GM12801 (cell line): ENCODE measurements around the gene SCFD2.

Experiments
- TF ChIP-seq, protein P1 (sequence below): IDR thresholded peaks from one replicate; pipeline ENCODE4 v1.5.1; 2011; ENCODE audit warnings: control low read depth; ENCODE audit not compliant: insufficient read length; ENCODE audit errors: extremely low read depth

SCFD2 gene

DNA sequence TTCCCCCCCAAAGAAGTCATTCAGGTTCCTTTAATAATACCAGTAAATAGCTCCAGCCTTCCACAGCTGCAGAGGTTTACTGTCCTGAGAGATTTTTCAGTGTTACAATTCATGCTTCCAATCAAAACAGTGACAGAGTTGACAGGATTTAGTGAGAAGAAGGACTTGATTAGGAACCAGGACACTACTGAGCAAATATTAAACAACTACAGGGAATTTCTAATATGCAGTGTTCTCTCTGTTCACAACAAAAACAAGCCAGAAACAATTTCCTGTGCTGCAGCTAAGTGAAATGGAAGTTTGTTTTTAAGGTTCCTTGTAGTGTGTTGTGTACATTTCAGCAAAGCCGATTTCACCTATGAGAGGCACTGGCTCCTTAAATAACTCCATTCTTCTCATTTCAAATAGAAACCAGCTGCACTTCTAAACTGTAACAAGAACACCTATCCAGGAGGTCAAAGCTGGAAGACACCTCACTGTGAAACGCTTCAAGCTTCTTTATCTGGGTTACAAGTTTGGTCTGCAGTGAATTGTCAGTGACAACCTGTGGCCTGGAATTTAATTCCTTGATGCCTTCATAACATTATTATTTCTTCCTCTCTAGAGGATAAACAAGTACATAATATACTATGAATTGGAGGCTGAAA, 354.5 kb downstream of the SCFD2 start:
- TF ChIP-seq, protein P1, sequence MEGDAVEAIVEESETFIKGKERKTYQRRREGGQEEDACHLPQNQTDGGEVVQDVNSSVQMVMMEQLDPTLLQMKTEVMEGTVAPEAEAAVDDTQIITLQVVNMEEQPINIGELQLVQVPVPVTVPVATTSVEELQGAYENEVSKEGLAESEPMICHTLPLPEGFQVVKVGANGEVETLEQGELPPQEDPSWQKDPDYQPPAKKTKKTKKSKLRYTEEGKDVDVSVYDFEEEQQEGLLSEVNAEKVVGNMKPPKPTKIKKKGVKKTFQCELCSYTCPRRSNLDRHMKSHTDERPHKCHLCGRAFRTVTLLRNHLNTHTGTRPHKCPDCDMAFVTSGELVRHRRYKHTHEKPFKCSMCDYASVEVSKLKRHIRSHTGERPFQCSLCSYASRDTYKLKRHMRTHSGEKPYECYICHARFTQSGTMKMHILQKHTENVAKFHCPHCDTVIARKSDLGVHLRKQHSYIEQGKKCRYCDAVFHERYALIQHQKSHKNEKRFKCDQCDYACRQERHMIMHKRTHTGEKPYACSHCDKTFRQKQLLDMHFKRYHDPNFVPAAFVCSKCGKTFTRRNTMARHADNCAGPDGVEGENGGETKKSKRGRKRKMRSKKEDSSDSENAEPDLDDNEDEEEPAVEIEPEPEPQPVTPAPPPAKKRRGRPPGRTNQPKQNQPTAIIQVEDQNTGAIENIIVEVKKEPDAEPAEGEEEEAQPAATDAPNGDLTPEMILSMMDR, result no peak

DNA sequence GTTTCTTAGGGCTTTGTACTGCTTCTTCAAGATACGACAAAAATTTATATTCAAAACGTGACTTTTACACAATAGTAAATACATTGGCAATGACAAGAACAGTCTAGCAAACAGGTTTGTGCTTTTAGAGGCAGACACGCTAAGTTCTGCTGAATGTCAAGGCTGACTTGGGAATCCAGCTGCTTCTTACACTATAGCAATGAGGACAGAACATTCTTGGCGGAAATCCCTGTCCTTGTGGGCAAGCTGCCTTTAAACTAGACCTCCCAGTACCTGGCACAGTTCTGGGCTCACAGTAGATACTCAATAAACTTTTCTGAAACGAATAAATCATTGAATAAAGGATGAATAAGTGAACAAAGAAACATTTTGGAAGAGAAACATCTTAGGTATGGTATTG, 355.5 kb downstream of the SCFD2 start:
- TF ChIP-seq, protein P1, result no peak

DNA sequence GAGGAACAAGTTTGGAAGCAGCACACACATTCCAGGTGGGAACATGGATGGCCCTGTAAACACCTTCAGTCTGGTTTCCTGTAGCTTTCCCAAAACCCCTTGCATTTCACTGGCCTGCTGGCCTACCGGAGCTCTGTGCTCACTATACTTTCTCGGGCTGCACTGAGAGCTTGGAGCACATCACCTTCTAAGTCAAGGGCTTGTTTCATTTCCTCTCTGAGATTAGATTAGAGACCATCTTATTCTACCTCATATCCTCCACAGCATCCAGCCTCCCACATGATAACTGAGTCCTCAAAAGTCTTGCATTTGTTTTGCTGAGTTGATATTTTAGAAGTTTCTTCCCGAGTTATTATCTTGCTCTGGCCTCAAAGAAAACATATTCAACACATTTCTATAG, 356.0 kb downstream of the SCFD2 start:
- TF ChIP-seq, protein P1, result no peak

DNA sequence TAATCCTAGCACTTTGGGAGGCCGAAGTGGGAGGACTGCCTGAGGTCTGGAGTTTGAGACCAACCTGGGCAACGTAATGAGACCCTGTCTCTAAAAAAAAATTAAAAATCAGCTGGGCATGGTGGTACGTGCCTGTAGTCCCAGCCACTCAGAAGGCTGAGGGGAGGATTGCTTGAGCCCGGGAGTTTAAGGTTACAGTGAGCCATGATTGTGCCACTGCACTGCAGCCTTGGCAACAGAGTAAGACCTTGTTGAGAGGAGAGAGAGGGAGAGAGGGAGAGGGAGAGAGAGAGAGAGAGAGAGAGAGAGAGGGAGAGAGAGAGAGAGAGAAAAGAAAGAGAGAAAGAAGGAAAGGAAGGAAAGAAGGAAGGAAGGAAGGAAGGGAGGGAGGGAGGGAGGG, 358.8 kb downstream of the SCFD2 start:
- TF ChIP-seq, protein P1, result no peak

DNA sequence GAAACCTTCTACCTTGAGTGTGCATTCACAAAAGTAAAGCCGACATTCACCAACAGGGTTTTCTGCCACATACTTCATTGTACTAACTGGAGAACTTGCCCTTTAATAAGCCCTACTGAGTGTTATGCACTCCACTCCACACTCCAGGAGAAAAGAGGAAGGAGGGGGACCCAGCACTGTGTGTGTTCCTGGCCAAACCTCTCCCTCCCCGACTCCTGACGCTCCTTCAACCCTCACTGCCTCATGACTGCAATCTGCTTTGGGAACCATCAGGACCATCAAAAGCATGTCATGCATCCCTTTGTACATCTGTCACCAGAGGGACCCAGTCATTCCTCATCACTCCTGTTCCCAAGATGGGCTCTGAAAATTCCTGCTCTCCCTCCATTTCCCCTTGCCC, 360.1 kb downstream of the SCFD2 start:
- TF ChIP-seq, protein P1, result no peak

DNA sequence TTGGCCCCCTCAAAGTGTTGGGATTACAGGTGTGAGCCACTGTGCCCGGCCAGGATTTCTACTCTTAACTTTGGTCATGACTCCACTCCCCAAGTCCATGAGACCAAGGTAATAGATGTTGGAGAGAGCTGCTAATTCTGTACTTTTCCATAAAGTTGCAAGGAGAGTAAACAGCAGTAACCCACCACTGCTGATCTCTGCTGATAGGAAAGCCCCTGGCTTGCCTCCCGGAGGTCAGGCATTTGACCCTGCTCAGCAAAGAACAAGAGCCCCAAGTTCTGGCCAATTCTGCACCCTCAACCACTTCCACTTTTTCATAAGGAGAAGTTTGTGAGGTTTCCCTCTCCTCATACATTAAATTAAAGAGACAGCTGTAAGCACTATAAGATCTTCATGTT, 360.7 kb downstream of the SCFD2 start:
- TF ChIP-seq, protein P1, result no peak

DNA sequence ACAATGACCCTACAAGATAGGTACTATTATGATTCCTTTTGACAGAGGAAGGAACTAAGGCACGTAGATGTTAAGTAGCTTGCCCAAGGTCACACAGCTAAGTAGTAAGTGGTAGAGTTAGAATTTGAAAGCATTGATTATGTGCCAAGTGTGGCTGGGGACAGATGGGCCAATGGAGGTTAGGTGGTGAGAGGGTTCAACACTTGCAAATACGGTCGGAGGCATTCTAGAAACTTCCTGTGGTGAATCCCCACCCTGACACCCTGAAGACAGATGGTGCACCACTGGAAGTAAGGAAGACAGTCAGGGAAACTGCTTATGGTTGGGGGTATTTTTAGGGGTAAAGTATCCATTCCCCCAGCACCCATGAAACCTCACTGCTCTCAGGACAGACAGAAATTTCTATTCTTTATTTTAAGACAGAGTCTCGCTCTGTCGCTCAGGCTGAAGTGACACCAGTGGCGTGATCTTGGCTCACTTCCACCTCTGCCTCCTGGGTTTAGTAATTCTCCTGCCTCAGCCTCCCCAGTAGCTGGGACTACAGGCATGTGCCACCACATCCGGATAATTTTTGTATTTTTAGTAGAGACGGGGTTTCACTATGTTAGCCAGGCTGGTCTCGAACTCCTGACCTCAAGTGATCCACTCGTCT, 361.2 kb downstream of the SCFD2 start:
- TF ChIP-seq, protein P1, result no peak
